NCI-H1105 (cell line): Measurements from ENCODE around the gene ARMC9.
"Not testable (repeated sequence)": the region's sequence is repeated elsewhere in the genome, so short reads cannot be mapped to it uniquely, and the experiment has no call there.

Experiments
- DNase-seq: peaks from one replicate; lab custom pipeline; 2025; lab: John Stamatoyannopoulos, UW

The ARMC9 gene

GRCh38 chr2:231398585-231398984 is 200.2 kb downstream of the ARMC9 start:
- DNase-seq: no peak

- no peak for DNase-seq
Observed at GRCh38 chr2:231399046-231399852, 200.8 kb downstream of the ARMC9 start.

- DNase-seq: no peak
Observed at GRCh38 chr2:231399853-231400680, 201.6 kb downstream of the ARMC9 start.

- DNase-seq: not testable (repeated sequence)
Observed at GRCh38 chr2:231400681-231401080, 202.2 kb downstream of the ARMC9 start.

GRCh38 chr2:231401101-231401500 is 202.7 kb downstream of the ARMC9 start:
- DNase-seq: not testable (repeated sequence)

GRCh38 chr2:231403421-231404182 is 205.2 kb downstream of the ARMC9 start:
- not testable (repeated sequence) for DNase-seq

- DNase-seq: not testable (repeated sequence)
Observed at GRCh38 chr2:231404183-231404578, 205.8 kb downstream of the ARMC9 start.

GRCh38 chr2:231405601-231406367 is 207.4 kb downstream of the ARMC9 start:
- not testable (repeated sequence) for DNase-seq

GRCh38 chr2:231407686-231408085 is 209.3 kb downstream of the ARMC9 start:
- DNase-seq: not testable (repeated sequence)

- DNase-seq: not testable (repeated sequence)
Observed at GRCh38 chr2:231408304-231408703, 209.9 kb downstream of the ARMC9 start.

- no peak for DNase-seq
Observed at GRCh38 chr2:231409776-231410175, 211.3 kb downstream of the ARMC9 start.

GRCh38 chr2:231410293-231411004 is 212.0 kb downstream of the ARMC9 start:
- no peak for DNase-seq

- DNase-seq: no peak
Observed at GRCh38 chr2:231411237-231411636, 212.8 kb downstream of the ARMC9 start.

GRCh38 chr2:231411831-231412617 is 213.6 kb downstream of the ARMC9 start:
- DNase-seq: peak; percentile 77

- no peak for DNase-seq
Observed at GRCh38 chr2:231412618-231412963, 214.2 kb downstream of the ARMC9 start.

- no peak for DNase-seq
Observed at GRCh38 chr2:231413456-231413855, 215.0 kb downstream of the ARMC9 start.

- no peak for DNase-seq
Observed at GRCh38 chr2:231413921-231414476, 215.6 kb downstream of the ARMC9 start.

- DNase-seq: no peak
Observed at GRCh38 chr2:231415029-231415428, 216.6 kb downstream of the ARMC9 start.

- DNase-seq: no peak
Observed at GRCh38 chr2:231418820-231419640, 220.6 kb downstream of the ARMC9 start.
